T1000 (cell line): ENCODE data around the gene GSAP.
"Not testable (repeated sequence)": the region's sequence is repeated elsewhere in the genome, so short reads cannot be mapped to it uniquely, and the experiment has no call there.

Experiments used
- DNase-seq: peaks from one replicate; lab custom pipeline; 2025; ENCODE audit warnings: mixed read lengths; lab: John Stamatoyannopoulos, UW

The GSAP gene

GRCh38 chr7:77282897-77283296 is 133.3 kb downstream of the GSAP start:
- DNase-seq = no peak

GRCh38 chr7:77281780-77282478 is 134.2 kb downstream of the GSAP start:
- no peak for DNase-seq

- DNase-seq = no peak
These were observed 140.0 kb downstream of the GSAP start for GRCh38 chr7:77276120-77276519.

- not testable (repeated sequence) for DNase-seq
These were observed 140.5 kb downstream of the GSAP start for GRCh38 chr7:77275663-77276062.

DNA sequence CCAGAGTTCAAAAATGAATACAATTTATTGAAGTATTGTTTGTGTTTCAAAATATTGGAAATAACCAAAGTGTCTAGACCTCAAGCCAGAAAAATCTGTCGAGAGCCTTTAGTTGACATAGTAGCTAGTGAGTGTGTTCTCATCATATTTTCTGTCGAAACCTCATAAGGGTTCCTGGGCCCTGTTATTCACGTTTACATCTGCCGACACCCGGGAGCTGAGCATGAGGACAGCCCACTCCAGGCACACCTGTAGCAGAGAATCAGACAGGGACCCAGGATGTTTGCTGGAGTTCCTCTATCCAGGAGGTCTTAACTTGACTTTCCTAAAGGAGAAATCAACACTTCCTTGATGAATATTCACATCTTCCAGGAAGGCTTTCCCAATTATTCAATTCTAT is 144.4 kb downstream of the GSAP start:
- no peak for DNase-seq

- no peak for DNase-seq
These were observed 146.1 kb downstream of the GSAP start for GRCh38 chr7:77270094-77270480.

GRCh38 chr7:77269360-77270093 is 146.6 kb downstream of the GSAP start:
- DNase-seq = no peak

- no peak for DNase-seq
These were observed 149.8 kb downstream of the GSAP start for GRCh38 chr7:77266291-77266794.

- no peak for DNase-seq
These were observed 150.5 kb downstream of the GSAP start for GRCh38 chr7:77265666-77266065.

- no peak for DNase-seq
These were observed 153.8 kb downstream of the GSAP start for GRCh38 chr7:77262316-77262715.
